CD4-positive, alpha-beta memory T cell (primary cell): ENCODE measurements around the gene B4GALT6. TPM values are rescaled to one million over a fixed set of nuclear protein-coding genes. Genes with fewer than 3 reads are reported as not detected.

ENCODE experiments used
- CTCF ChIA-PET: fragments of 350-600 bp; sonication (Branson Sonifier 250); formaldehyde crosslinking; loops from one replicate; lab custom pipeline; 2021; ENCODE audit warnings: inconsistent platforms; ENCODE audit not compliant: partially characterized antibody; lab: Charles Lee
- POLR2A ChIA-PET: fragments of 350-600 bp; sonication (Branson Sonifier 250); formaldehyde crosslinking; loops from one replicate; lab custom pipeline; 2021; ENCODE audit not compliant: partially characterized antibody; lab: Charles Lee
- DNase-seq, 5 donors: peaks; one replicate each; pipeline versions ENCODE4 v3.0.0 to v3.0.0-alpha.2; 2020 to 2022; ENCODE audit warnings: mixed read lengths in 1 of 5
- H3K27ac ChIP-seq: one replicate; pipeline ENCODE4 v1.7.0; 2013; ENCODE audit warnings: low read depth, low read length
- H3K27me3 ChIP-seq: 2 replicates; pipeline ENCODE4 v1.7.0; 2013; ENCODE audit warnings: mild to moderate bottlenecking, low read length, moderate library complexity; ENCODE audit not compliant: insufficient read depth
- H3K36me3 ChIP-seq: 2 replicates; pipeline ENCODE4 v1.7.0; 2013; ENCODE audit warnings: mild to moderate bottlenecking, low read length, moderate library complexity; ENCODE audit not compliant: insufficient read depth
- H3K4me1 ChIP-seq: 2 replicates; pipeline ENCODE4 v1.7.0; 2013; ENCODE audit warnings: mild to moderate bottlenecking, low read length, moderate library complexity; ENCODE audit not compliant: insufficient read depth
- H3K4me3 ChIP-seq, 2 donors: one replicate each; pipeline ENCODE4 v1.7.0; 2013; ENCODE audit warnings: low read length in 2 of 2, mild to moderate bottlenecking in 1 of 2
- H3K9me3 ChIP-seq, 2 donors: one replicate each; pipeline ENCODE4 v1.7.0; 2013; ENCODE audit warnings: low read length in 2 of 2, control low read depth in 1 of 2; ENCODE audit not compliant: control insufficient read depth in 1 of 2
- H3K27ac Mint-ChIP-seq, 7 donors: one replicate each; pipeline ENCODE4 v1.8.0; 2020 to 2021; ENCODE audit warnings: mixed read lengths in 7 of 7, mild to moderate bottlenecking in 6 of 7, inconsistent platforms in 3 of 7, moderate library complexity in 3 of 7
- H3K27me3 Mint-ChIP-seq, 2 donors: one replicate each; pipeline ENCODE4 v1.8.0; 2020 to 2021; ENCODE audit warnings: mixed read lengths in 2 of 2
- H3K36me3 Mint-ChIP-seq, 2 donors: one replicate each; pipeline ENCODE4 v1.8.0; 2020 to 2021; ENCODE audit warnings: mixed read lengths in 2 of 2, inconsistent platforms in 1 of 2, mild to moderate bottlenecking in 1 of 2
- H3K4me1 Mint-ChIP-seq, 4 donors: one replicate each; pipeline ENCODE4 v1.8.0; 2020 to 2021; ENCODE audit warnings: mixed read lengths in 4 of 4, mild to moderate bottlenecking in 1 of 4
- H3K4me3 Mint-ChIP-seq, 8 donors: one replicate each; pipeline ENCODE4 v1.8.0; 2020 to 2021; ENCODE audit warnings: mixed read lengths in 8 of 8, mild to moderate bottlenecking in 7 of 8, moderate library complexity in 6 of 8, inconsistent platforms in 3 of 8
- H3K9me3 Mint-ChIP-seq, 8 donors: one replicate each; pipeline ENCODE4 v1.8.0; 2020 to 2021; ENCODE audit warnings: mixed read lengths in 8 of 8, mild to moderate bottlenecking in 5 of 8, inconsistent platforms in 3 of 8, moderate library complexity in 1 of 8
- intact Hi-C: fragments of 100-400 bp; cut with micrococcal nuclease; formaldehyde crosslinking; loops from one replicate; pipeline ENCODE4 v1.15.1; 2023
- polyA plus RNA-seq, 2 donors: library from polyadenylated mRNA; unstranded; fragments of 300-500 nt; fragmentation: Illumina TruSeq; gene quantifications; one replicate each; pipeline ENCODE4 v1.2.3, GENCODE V29; 2021
- total RNA-seq, 2 experiments: library from RNA; stranded (reverse); gene quantifications; one replicate each; pipeline ENCODE4 v1.2.3, GENCODE V29; 2021

B4GALT6 gene
- total and polyA plus RNA-seq, 4 experiments from 2014 or later = 0.67 to 0.94 TPM; not detected in 2

- Mint-ChIP-seq H3K36me3 (no peaks in the 10 kb centered on the region), H3K9me3 (peaks cover 0 to 4% (median 0%) of the 10 kb centered on the region in 8 donors), H3K27ac (no peak overlapping the region), H3K4me3 (no peak overlapping the region), H3K27me3 (peaks cover 11 to 17% of the 10 kb centered on the region in 2 donors), H3K4me1 (peaks cover 0 to 3% (median 0%) of the 10 kb centered on the region in 4 donors)
- no peak overlapping the region for H3K4me3 ChIP-seq
- no peak for DNase-seq
- H3K9me3 ChIP-seq = no peaks in the 10 kb centered on the region
- intact Hi-C loops = no loop called here
- ChIA-PET CTCF (no interaction called here), POLR2A (no interaction called here)
- no peaks in the 10 kb centered on the region for H3K36me3 ChIP-seq
- no peak overlapping the region for H3K27ac ChIP-seq
- H3K4me1 ChIP-seq = no peaks in the 10 kb centered on the region
- no peaks in the 10 kb centered on the region for H3K27me3 ChIP-seq
Observed at GRCh38 chr18:31652357-31652756, 32.0 kb downstream of the B4GALT6 start.

GRCh38 chr18:31651369-31651768, 33.0 kb downstream of the B4GALT6 start:
- Histone ChIP-seq H3K27ac (no peak overlapping the region), H3K4me1 (no peaks in the 10 kb centered on the region), H3K9me3 (no peaks in the 10 kb centered on the region), H3K27me3 (no peaks in the 10 kb centered on the region), H3K4me3 (no peak overlapping the region), H3K36me3 (no peaks in the 10 kb centered on the region)
- peaks cover 13 to 19% of the 10 kb centered on the region in 2 donors for H3K27me3 Mint-ChIP-seq
- POLR2A ChIA-PET = no interaction called here
- CTCF ChIA-PET = no interaction called here
- intact Hi-C loops = no loop called here
- H3K4me3 Mint-ChIP-seq = no peak overlapping the region
- no peak overlapping the region for H3K27ac Mint-ChIP-seq
- peaks cover 0 to 4% (median 0%) of the 10 kb centered on the region in 8 donors for H3K9me3 Mint-ChIP-seq
- DNase-seq = no peak
- no peaks in the 10 kb centered on the region for H3K36me3 Mint-ChIP-seq
- H3K4me1 Mint-ChIP-seq = peaks cover 0 to 3% (median under 1%) of the 10 kb centered on the region in 4 donors

- POLR2A ChIA-PET = no interaction called here
- intact Hi-C loops = no loop called here
Observed at GRCh38 chr18:31649978-31650719, 34.2 kb downstream of the B4GALT6 start.

GRCh38 chr18:31649449-31649848, 34.9 kb downstream of the B4GALT6 start:
- H3K27me3 Mint-ChIP-seq = peaks cover 13 to 17% of the 10 kb centered on the region in 2 donors
- H3K27ac Mint-ChIP-seq = no peak overlapping the region
- no peaks in the 10 kb centered on the region for H3K9me3 ChIP-seq
- intact Hi-C loops = no loop called here
- no peak overlapping the region for H3K4me3 Mint-ChIP-seq
- no peak overlapping the region for H3K4me3 ChIP-seq
- POLR2A ChIA-PET = no interaction called here
- peaks cover 0 to 4% (median 0%) of the 10 kb centered on the region in 8 donors for H3K9me3 Mint-ChIP-seq
- H3K36me3 ChIP-seq = no peaks in the 10 kb centered on the region
- H3K4me1 Mint-ChIP-seq = peaks cover 0 to 3% (median 1%) of the 10 kb centered on the region in 4 donors
- H3K27me3 ChIP-seq = no peaks in the 10 kb centered on the region
- no peak for DNase-seq
- H3K27ac ChIP-seq = no peak overlapping the region
- H3K4me1 ChIP-seq = no peaks in the 10 kb centered on the region
- CTCF ChIA-PET = no interaction called here
- no peaks in the 10 kb centered on the region for H3K36me3 Mint-ChIP-seq

More at GRCh38 chr18:31649978-31650719, 34.2 kb downstream of the B4GALT6 start:
- Mint-ChIP-seq H3K4me1 (peaks cover 0 to 3% (median 1%) of the 10 kb centered on the region in 4 donors), H3K9me3 (peaks cover 0 to 4% (median 0%) of the 10 kb centered on the region in 8 donors), H3K36me3 (no peaks in the 10 kb centered on the region), H3K27ac (no peak overlapping the region), H3K4me3 (no peak overlapping the region), H3K27me3 (peaks cover 13 to 17% of the 10 kb centered on the region in 2 donors)
- CTCF ChIA-PET = no interaction called here
- no peaks in the 10 kb centered on the region for H3K4me1 ChIP-seq
- no peaks in the 10 kb centered on the region for H3K9me3 ChIP-seq
- no peaks in the 10 kb centered on the region for H3K36me3 ChIP-seq
- no peak overlapping the region for H3K27ac ChIP-seq
- no peak for DNase-seq
- H3K4me3 ChIP-seq = no peak overlapping the region
- no peaks in the 10 kb centered on the region for H3K27me3 ChIP-seq

- CTCF ChIA-PET = no interaction called here
- peaks cover 0 to 4% (median 0%) of the 10 kb centered on the region in 8 donors for H3K9me3 Mint-ChIP-seq
- no peaks in the 10 kb centered on the region for H3K36me3 Mint-ChIP-seq
Observed at GRCh38 chr18:31648966-31649429, 35.4 kb downstream of the B4GALT6 start.

GRCh38 chr18:31648458-31648857, 35.9 kb downstream of the B4GALT6 start:
- Mint-ChIP-seq H3K4me3 (no peak overlapping the region), H3K9me3 (peaks cover 0 to 1% (median 0%) of the 10 kb centered on the region in 8 donors), H3K4me1 (peaks cover 0 to 3% (median 1%) of the 10 kb centered on the region in 4 donors), H3K36me3 (no peaks in the 10 kb centered on the region), H3K27ac (no peak overlapping the region), H3K27me3 (peaks cover 9 to 15% of the 10 kb centered on the region in 2 donors)
- Histone ChIP-seq H3K4me3 (no peak overlapping the region), H3K9me3 (no peaks in the 10 kb centered on the region), H3K4me1 (no peaks in the 10 kb centered on the region), H3K36me3 (no peaks in the 10 kb centered on the region), H3K27me3 (no peaks in the 10 kb centered on the region), H3K27ac (no peak overlapping the region)
- CTCF ChIA-PET = no interaction called here
- intact Hi-C loops = no loop called here
- DNase-seq = no peak
- POLR2A ChIA-PET = no interaction called here

More at GRCh38 chr18:31648966-31649429, 35.4 kb downstream of the B4GALT6 start:
- Histone ChIP-seq H3K9me3 (no peaks in the 10 kb centered on the region), H3K4me3 (no peak overlapping the region), H3K27me3 (no peaks in the 10 kb centered on the region), H3K27ac (no peak overlapping the region), H3K36me3 (no peaks in the 10 kb centered on the region), H3K4me1 (no peaks in the 10 kb centered on the region)
- no peak for DNase-seq
- Mint-ChIP-seq H3K4me3 (no peak overlapping the region), H3K4me1 (peaks cover 0 to 3% (median 1%) of the 10 kb centered on the region in 4 donors), H3K27ac (no peak overlapping the region), H3K27me3 (peaks cover 13 to 17% of the 10 kb centered on the region in 2 donors)
- POLR2A ChIA-PET = no interaction called here
- intact Hi-C loops = no loop called here

- Mint-ChIP-seq H3K27ac (no peak overlapping the region), H3K4me3 (no peak overlapping the region), H3K36me3 (no peaks in the 10 kb centered on the region), H3K9me3 (peaks cover 0 to 1% (median 0%) of the 10 kb centered on the region in 8 donors), H3K4me1 (peaks cover 0 to 3% (median 1%) of the 10 kb centered on the region in 4 donors), H3K27me3 (peaks cover 4 to 7% of the 10 kb centered on the region in 2 donors)
- Histone ChIP-seq H3K4me3 (no peak overlapping the region), H3K27ac (no peak overlapping the region), H3K27me3 (no peaks in the 10 kb centered on the region), H3K9me3 (no peaks in the 10 kb centered on the region), H3K36me3 (no peaks in the 10 kb centered on the region), H3K4me1 (no peaks in the 10 kb centered on the region)
- intact Hi-C loops = no loop called here
- CTCF ChIA-PET = no interaction called here
- DNase-seq = no peak
- POLR2A ChIA-PET = no interaction called here
Observed at GRCh38 chr18:31647127-31647753, 37.1 kb downstream of the B4GALT6 start.
